ENCODE data around the gene CDC42EP2. TPM values are rescaled to one million over a fixed set of nuclear protein-coding genes. Genes with fewer than 3 reads are reported as not detected.

Gene CDC42EP2
- total and polyA plus RNA-seq, 2 of the 13 experiments (the other 11 are each of a cell fraction or from before 2014, with no cell fraction given) = 2.3 to 7.1 TPM

- TF ChIP-seq TFAP4 (IDR thresholded peaks at IDR 0.05; ENCODE audit: borderline replicate concordance, low read depth) = peak; percentile 43; the same call in 1 of the 2 replicates
- peak; percentile 62 for TF ChIP-seq RARA (CRISPR knock-in tag; IDR thresholded peaks at IDR 0.05)
- no peak for TF ChIP-seq THAP9 (CRISPR knock-in tag; IDR thresholded peaks at IDR 0.05; ENCODE audit: borderline replicate concordance)
- TF ChIP-seq DMAP1 (CRISPR knock-in tag; IDR thresholded peaks at IDR 0.05) = peak; percentile 61; the same call in 1 of the 2 replicates
- peak; percentile 83 for TF ChIP-seq SAP130 (CRISPR knock-in tag; IDR thresholded peaks at IDR 0.05; ENCODE audit: low read depth)
- TF ChIP-seq SALL1 (CRISPR knock-in tag; IDR thresholded peaks at IDR 0.05) = peak; percentile 53; the same call in 1 of the 2 replicates
- peak; percentile 76 for TF ChIP-seq RNF2 (conservative IDR thresholded peaks at IDR 0.05; ENCODE audit: low read depth)
- 0 out of 2 replicates have a peak, but pooled peaks have one; percentile 39 for TF ChIP-seq SIX4 (CRISPR knock-in tag; IDR thresholded peaks at IDR 0.05)
- peak; percentile 19; the same call in 1 of the 2 replicates for TF ChIP-seq ZBTB21 (CRISPR knock-in tag; IDR thresholded peaks at IDR 0.05)
- peak; percentile 94 for TF ChIP-seq ZGPAT (CRISPR knock-in tag; IDR thresholded peaks at IDR 0.05)
- TF ChIP-seq ZNF501 (CRISPR knock-in tag; IDR thresholded peaks at IDR 0.05) = peak; percentile 52
- peak; percentile 44; the same call in 1 of the 2 replicates for TF ChIP-seq ZNF331 (CRISPR knock-in tag; IDR thresholded peaks at IDR 0.05)
- TF ChIP-seq EP300 (IDR thresholded peaks at IDR 0.05; ENCODE audit: low read depth in 2 of 2, low read length in 2 of 2) = peak in 1 of 2 experiments; percentile 88; a peak in 2 of 4 replicates
- TF ChIP-seq EP300 (CRISPR knock-in tag; IDR thresholded peaks at IDR 0.05; ENCODE audit: borderline replicate concordance) = peak; percentile 28; the same call in 1 of the 2 replicates
- TF ChIP-seq HNRNPL (IDR thresholded peaks at IDR 0.05; ENCODE audit: low read depth, low read length) = 0 out of 2 replicates have a peak, but pooled peaks have one; percentile 11
- TF ChIP-seq MZF1 (CRISPR knock-in tag; IDR thresholded peaks at IDR 0.05; ENCODE audit: borderline replicate concordance) = no peak
- TF ChIP-seq HIVEP1 (CRISPR knock-in tag; IDR thresholded peaks at IDR 0.05) = no peak
- no peak for TF ChIP-seq ZNF572 (CRISPR knock-in tag; IDR thresholded peaks at IDR 0.05)
- TF ChIP-seq FOXP1 (IDR thresholded peaks at IDR 0.05) = peak; percentile 72
- peak; percentile 81 for TF ChIP-seq FOXP1 (CRISPR knock-in tag; IDR thresholded peaks at IDR 0.05)
- 0 out of 2 replicates have a peak, but pooled peaks have one; percentile 35 for TF ChIP-seq ZNF292 (CRISPR knock-in tag; IDR thresholded peaks at IDR 0.05; ENCODE audit: borderline replicate concordance, low read depth)
- TF ChIP-seq ZNF44 (CRISPR knock-in tag; IDR thresholded peaks at IDR 0.05) = no peak
- peak; percentile 34; the same call in 1 of the 2 replicates for TF ChIP-seq ATF2 (CRISPR knock-in tag; IDR thresholded peaks at IDR 0.05)
- peak; percentile 68; the same call in 1 of the 2 replicates for TF ChIP-seq ZNF747 (CRISPR knock-in tag; IDR thresholded peaks at IDR 0.05; ENCODE audit: borderline replicate concordance)
- peak; percentile 77; the same call in 1 of the 2 replicates for TF ChIP-seq RXRB (CRISPR knock-in tag; IDR thresholded peaks at IDR 0.05; ENCODE audit: borderline replicate concordance)
Measured at GRCh38 chr11:65305501-65306268, 9.0 kb upstream of the CDC42EP2 start (continued).
